Small intestine (tissue), 7 donors: Measurements from ENCODE around the gene PHLDB1. TPM values are rescaled to one million over a fixed set of nuclear protein-coding genes. Genes with fewer than 3 reads are reported as not detected.
A peak's percentile ranks its signal among the peaks of the same experiment; 100 is the strongest.

Source experiments
- DNase-seq, 2 donors: peaks; one replicate each; pipeline versions ENCODE4 v3.0.0 to v3.0.0-alpha.2; 2013
- FAIRE-seq: peaks from 2 replicates; lab custom pipeline; 2012; peaks lifted over from hg19 to GRCh38; lab: Jason Lieb, UNC
- H3K27ac ChIP-seq, 3 donors: one replicate each; pipeline ENCODE4 v1.5.1; 2013; ENCODE audit warnings: low read length in 2 of 3, mild to moderate bottlenecking in 2 of 3, control low read depth in 1 of 3, inconsistent platforms in 1 of 3, low read depth in 1 of 3, moderate library complexity in 1 of 3
- H3K27me3 ChIP-seq, 3 donors: one replicate each; pipeline ENCODE4 v1.6.1; 2013; ENCODE audit warnings: low read length in 3 of 3, inconsistent platforms in 1 of 3; ENCODE audit not compliant: control insufficient read depth in 3 of 3, insufficient read depth in 3 of 3
- H3K36me3 ChIP-seq, 3 donors: one replicate each; pipeline ENCODE4 v1.6.1; 2013; ENCODE audit warnings: low read length in 3 of 3, inconsistent platforms in 1 of 3, low read depth in 1 of 3, mild to moderate bottlenecking in 1 of 3, moderate library complexity in 1 of 3; ENCODE audit not compliant: control insufficient read depth in 3 of 3, insufficient read depth in 2 of 3
- H3K4me1 ChIP-seq, 3 donors: one replicate each; pipeline ENCODE4 v1.6.1; 2013; ENCODE audit warnings: low read length in 2 of 3, inconsistent platforms in 1 of 3, low read depth in 1 of 3, mild to moderate bottlenecking in 1 of 3, moderate library complexity in 1 of 3; ENCODE audit not compliant: control insufficient read depth in 3 of 3, insufficient read depth in 2 of 3
- H3K4me3 ChIP-seq, 3 donors: one replicate each; pipeline ENCODE4 v1.5.1; 2013; ENCODE audit warnings: low read length in 3 of 3, control low read depth in 1 of 3, inconsistent platforms in 1 of 3, low read depth in 1 of 3, mild to moderate bottlenecking in 1 of 3, moderate library complexity in 1 of 3
- H3K9me3 ChIP-seq, 2 donors: one replicate each; pipeline ENCODE4 v1.6.1; 2013; ENCODE audit warnings: low read depth in 1 of 2, low read length in 1 of 2; ENCODE audit not compliant: control insufficient read depth in 2 of 2, insufficient read depth in 1 of 2
- WGBS, 3 donors: extraction: QIAGEN DNeasy Blood & Tissue Kit; methylation state at CpG; one replicate each; pipeline ENCODE4 v1.1.7; 2013; 5-methylcytosine and 5-hydroxymethylcytosine counted together
- polyA plus RNA-seq, 4 donors: library from polyadenylated mRNA; stranded (reverse) in 3 of 4; unstranded in 1 of 4; fragments of 200-250 nt in 3 of 4; fragments of 120-200 nt in 1 of 4; gene quantifications; one replicate each; pipeline versions ENCODE4 v1.2.1 to v1.2.3, GENCODE V29; 2013
- donor health status: healthy with polysubstance abuse.
- donor health status: control.
- donor health status: control.
- donor health status: Bipolar disorder and iron deficiency.
- donor health status: healthy.

PHLDB1 gene
- polyA plus RNA-seq, 4 donors = 14.1 to 30.7 (median 21.9) TPM

- Histone ChIP-seq H3K36me3 (peaks cover 0 to 75% (median 0%) of the 10 kb centered on the region in 3 donors), H3K27me3 (no peaks in the 10 kb centered on the region), H3K27ac (no peak overlapping the region), H3K4me1 (peaks cover 0 to 33% (median 7%) of the 10 kb centered on the region in 3 donors), H3K9me3 (no peaks in the 10 kb centered on the region), H3K4me3 (no peak overlapping the region)
- 73 to 86% (median 75%) methylated on average over 10 to 11 of the region's 11 CpGs for WGBS, 3 donors
- DNase-seq (no peak), FAIRE-seq (no peak)
These were observed 36.0 kb downstream of the PHLDB1 start for GRCh38 chr11:118643142-118643994.

DNA sequence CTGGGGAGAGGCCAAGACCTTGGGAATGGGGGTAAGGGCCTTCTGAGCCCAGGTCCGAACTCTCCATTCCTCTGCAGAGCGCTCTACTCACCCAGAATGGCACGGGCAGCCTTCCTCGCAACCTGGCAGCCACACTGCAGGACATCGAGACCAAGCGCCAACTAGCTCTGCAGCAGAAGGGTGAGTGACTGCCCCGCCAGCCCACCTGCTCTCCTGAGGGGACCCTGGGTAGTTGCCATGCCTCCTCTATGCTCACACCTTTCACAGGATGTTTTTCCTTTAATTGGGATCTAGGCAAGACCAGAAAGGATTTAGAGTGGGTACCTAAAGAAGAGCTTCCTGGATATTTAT is 36.6 kb downstream of the PHLDB1 start:
- Histone ChIP-seq H3K36me3 (peaks cover 0 to 71% (median 0%) of the 10 kb centered on the region in 3 donors), H3K4me3 (no peak overlapping the region), H3K27me3 (no peaks in the 10 kb centered on the region), H3K27ac (no peak overlapping the region), H3K9me3 (no peaks in the 10 kb centered on the region), H3K4me1 (peaks cover 0 to 33% (median 7%) of the 10 kb centered on the region in 3 donors)
- WGBS, 3 donors = 94 to 98% (median 94%) methylated on average over 7 of the region's 7 CpGs
- FAIRE-seq = no peak
- DNase-seq = no peak

DNA sequence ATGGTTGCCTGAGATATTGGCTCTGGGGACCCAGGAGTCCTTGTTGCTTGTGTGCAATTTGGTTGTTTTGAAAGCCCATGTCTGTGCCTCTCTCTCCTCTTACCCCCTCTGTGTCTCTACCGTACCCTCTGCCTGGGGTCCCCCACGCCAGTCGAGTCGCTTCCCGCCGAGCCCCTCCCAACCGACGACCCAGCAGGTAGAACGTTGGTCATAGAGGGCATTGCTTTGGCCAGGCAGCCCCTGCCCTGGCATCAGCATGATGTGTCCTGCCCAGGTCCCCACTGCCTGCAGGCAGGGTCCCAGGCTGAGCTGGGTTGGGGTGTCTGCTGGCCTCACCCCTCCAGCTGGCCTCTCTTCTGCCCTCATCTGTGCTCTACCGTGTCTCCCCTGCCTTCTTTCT is 37.1 kb downstream of the PHLDB1 start:
- H3K27ac ChIP-seq = no peak overlapping the region
- H3K36me3 ChIP-seq = peaks cover 0 to 67% (median 0%) of the 10 kb centered on the region in 3 donors
- peaks cover 0 to 34% (median 7%) of the 10 kb centered on the region in 3 donors for H3K4me1 ChIP-seq
- H3K4me3 ChIP-seq = no peak overlapping the region
- no peak for FAIRE-seq
- H3K9me3 ChIP-seq = no peaks in the 10 kb centered on the region
- H3K27me3 ChIP-seq = no peaks in the 10 kb centered on the region
- no peak for DNase-seq
- WGBS, 3 donors = 91 to 96% (median 94%) methylated on average over 10 of the region's 10 CpGs

GRCh38 chr11:118645066-118645715 is 37.8 kb downstream of the PHLDB1 start:
- H3K36me3 ChIP-seq = peaks cover 0 to 68% (median 0%) of the 10 kb centered on the region in 3 donors
- no peaks in the 10 kb centered on the region for H3K27me3 ChIP-seq
- H3K4me1 ChIP-seq = peaks cover 0 to 41% (median 9%) of the 10 kb centered on the region in 3 donors
- H3K27ac ChIP-seq = no peak overlapping the region
- 93 to 96% (median 94%) methylated on average over 23 to 24 of the region's 24 CpGs for WGBS, 3 donors
- no peaks in the 10 kb centered on the region for H3K9me3 ChIP-seq
- FAIRE-seq (no peak), DNase-seq (no peak)
- H3K4me3 ChIP-seq = no peak overlapping the region

- Histone ChIP-seq H3K4me1 (peaks cover 0 to 35% (median 11%) of the 10 kb centered on the region in 3 donors), H3K27ac (no peak overlapping the region), H3K36me3 (peaks cover 0 to 70% (median 0%) of the 10 kb centered on the region in 3 donors), H3K27me3 (no peaks in the 10 kb centered on the region), H3K4me3 (no peak overlapping the region), H3K9me3 (no peaks in the 10 kb centered on the region)
- WGBS, 3 donors = 70 to 81% (median 76%) methylated on average over 3 of the region's 3 CpGs
- FAIRE-seq = no peak
- no peak for DNase-seq
These were observed 39.0 kb downstream of the PHLDB1 start for GRCh38 chr11:118646393-118646792.

- FAIRE-seq = no peak
- 71 to 94% (median 91%) methylated on average over 5 of the region's 5 CpGs for WGBS, 3 donors
- Histone ChIP-seq H3K27me3 (no peaks in the 10 kb centered on the region), H3K4me3 (no peak overlapping the region), H3K9me3 (no peaks in the 10 kb centered on the region), H3K4me1 (peaks cover 0 to 16% (median 6%) of the 10 kb centered on the region in 3 donors), H3K36me3 (peaks cover 0 to 70% (median 0%) of the 10 kb centered on the region in 3 donors), H3K27ac (no peak overlapping the region)
- DNase-seq = no peak
These were observed 40.9 kb downstream of the PHLDB1 start for GRCh38 chr11:118648291-118648690.

GRCh38 chr11:118649941-118650340 is 42.5 kb downstream of the PHLDB1 start:
- H3K9me3 ChIP-seq = no peaks in the 10 kb centered on the region
- DNase-seq (peak; percentile 80 to 83), FAIRE-seq (no peak)
- no peak overlapping the region for H3K27ac ChIP-seq
- peaks cover 0 to 13% (median 6%) of the 10 kb centered on the region in 3 donors for H3K4me1 ChIP-seq
- no peaks in the 10 kb centered on the region for H3K27me3 ChIP-seq
- 34 to 72% (median 54%) methylated on average over 10 of the region's 10 CpGs for WGBS, 3 donors
- H3K36me3 ChIP-seq = peaks cover 0 to 57% (median 0%) of the 10 kb centered on the region in 3 donors
- no peak overlapping the region for H3K4me3 ChIP-seq

DNA sequence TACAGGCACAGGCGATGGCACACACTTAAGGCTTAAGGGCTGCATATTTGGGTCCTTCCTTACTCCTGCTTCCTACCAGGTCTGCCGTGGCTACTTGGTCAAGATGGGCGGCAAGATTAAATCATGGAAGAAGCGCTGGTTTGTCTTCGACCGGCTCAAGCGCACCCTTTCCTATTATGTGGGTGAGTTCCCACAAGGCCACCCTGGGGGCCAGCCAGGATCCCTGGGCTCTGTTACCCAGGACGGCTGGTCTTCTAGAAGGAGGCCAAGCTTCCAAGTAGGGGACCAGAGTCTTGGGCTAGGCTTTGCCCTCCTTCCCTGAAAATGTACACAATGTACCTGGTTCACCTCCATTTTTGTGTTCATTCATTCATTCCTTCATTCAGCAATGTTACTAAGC is 43.0 kb downstream of the PHLDB1 start:
- Histone ChIP-seq H3K27me3 (no peaks in the 10 kb centered on the region), H3K4me1 (peaks cover 0 to 13% (median 6%) of the 10 kb centered on the region in 3 donors), H3K36me3 (peaks cover 0 to 54% (median 0%) of the 10 kb centered on the region in 3 donors), H3K9me3 (no peaks in the 10 kb centered on the region), H3K4me3 (no peak overlapping the region), H3K27ac (no peak overlapping the region)
- FAIRE-seq = no peak
- 94 to 98% (median 96%) methylated on average over 8 of the region's 8 CpGs for WGBS, 3 donors
- no peak for DNase-seq
